GM19239 (cell line): ENCODE data around the gene H2BK1.

Experiments used
- DNase-seq: peaks from one replicate; pipeline ENCODE4 v3.0.0; 2011; ENCODE audit warnings: low spot score; ENCODE audit not compliant: insufficient read length
- FAIRE-seq: peaks from 2 replicates; lab custom pipeline; 2011; peaks lifted over from hg19 to GRCh38; lab: Jason Lieb, UNC

The H2BK1 gene

DNA sequence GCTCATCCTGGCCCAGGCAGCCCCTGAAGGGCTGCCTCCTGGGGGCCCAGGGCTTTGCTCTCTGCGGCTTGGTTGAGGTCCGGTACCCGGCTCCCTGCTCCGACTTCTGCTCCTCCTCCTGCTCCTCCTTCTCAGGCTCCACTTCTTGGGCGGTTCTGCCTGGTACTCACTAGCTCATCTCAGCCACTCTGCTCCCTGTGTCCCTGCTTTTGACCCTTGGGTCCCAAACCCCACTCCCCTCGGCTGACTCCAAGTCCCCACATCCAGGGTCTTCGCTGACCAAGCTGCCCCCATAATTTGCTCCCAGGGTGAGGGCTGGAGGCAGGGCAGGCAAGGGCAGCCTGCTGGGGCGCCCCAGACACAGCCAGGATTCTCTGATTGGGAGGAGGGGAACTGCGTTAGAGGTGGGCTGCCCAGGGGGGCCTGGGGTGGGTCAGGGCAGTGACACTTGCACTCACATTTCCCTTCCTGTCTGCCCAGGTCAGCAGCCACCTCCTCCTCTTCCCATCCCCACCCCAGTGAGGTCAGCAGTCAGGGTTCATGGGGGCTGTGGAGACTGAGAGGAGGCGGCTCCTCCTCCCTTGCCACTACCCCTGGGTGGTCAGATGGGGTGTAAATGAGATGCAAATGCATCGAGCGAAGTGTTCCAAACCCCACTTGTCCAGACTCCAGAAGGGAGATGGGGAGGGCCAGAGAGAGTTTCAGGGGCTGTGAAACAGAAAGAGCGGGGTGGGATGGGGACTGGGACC is 36.0 kb upstream of the H2BK1 start:
- FAIRE-seq: no peak
- no peak for DNase-seq

DNA sequence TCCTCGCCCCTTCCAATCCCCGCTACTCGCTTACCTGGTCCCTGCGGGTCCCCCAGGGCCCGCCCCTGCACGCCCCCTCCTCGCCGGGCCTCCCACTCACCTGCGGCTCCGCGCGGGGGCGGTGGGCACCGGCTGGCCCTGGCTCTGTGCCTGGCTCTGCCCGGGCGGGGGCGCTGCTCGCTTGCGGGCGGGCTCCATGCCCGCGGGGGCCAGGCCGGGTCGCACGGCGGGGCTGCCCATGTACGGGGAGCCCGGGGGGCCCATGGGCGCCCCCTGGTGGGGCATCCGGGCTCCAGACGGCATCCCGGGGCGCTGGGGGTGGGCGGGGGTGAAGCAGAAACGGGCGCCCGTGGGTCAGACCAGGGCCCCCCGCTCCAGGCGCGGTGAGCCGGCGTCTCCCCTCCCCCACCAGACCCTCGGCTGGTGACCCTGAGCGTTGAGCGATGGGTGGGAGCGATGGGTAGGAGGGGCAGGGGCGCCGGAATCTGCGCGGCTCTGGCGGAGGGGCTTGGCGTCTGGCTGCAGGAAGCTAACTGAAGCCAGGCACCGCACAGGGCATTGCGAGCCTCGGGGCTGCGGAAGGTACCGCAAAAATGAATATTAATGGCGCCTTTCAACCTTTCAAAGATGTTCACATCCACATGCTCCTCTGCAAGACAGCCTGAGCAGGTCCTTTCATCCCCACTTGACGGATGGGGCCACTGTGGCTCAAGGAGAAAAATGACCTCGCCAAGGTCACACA is 35.2 kb upstream of the H2BK1 start:
- no peak for DNase-seq
- FAIRE-seq: peak; percentile 28

DNA sequence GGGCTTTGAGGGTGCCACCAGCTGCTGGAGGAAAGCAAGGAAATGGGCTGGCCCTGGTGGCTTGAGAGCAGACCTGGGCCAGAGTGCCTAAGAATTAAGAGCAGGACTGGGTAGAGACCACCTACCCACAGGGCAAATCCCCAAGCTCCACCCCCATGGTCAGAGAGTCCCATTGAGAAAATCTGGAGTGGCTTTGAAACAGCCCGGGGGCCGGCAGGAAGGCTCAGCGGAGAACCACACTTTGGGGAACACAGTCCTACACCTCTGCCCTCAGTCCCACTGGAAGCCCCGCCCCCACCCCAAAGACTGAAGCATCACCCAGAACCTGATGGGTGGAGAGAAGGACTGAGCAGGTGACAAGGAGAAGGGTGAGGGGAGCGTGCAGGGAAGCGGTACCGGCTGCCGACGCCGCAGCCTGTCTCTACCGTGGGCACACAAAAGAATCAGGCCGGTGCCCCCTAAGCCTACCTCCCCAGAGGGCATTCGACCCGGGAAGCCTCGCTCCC is 34.6 kb upstream of the H2BK1 start:
- FAIRE-seq (peak; percentile 48), DNase-seq (no peak)

- FAIRE-seq (peak; percentile 92), DNase-seq (no peak)
Measured at GRCh38 chr7:151244196-151244840, 34.0 kb upstream of the H2BK1 start.

DNA sequence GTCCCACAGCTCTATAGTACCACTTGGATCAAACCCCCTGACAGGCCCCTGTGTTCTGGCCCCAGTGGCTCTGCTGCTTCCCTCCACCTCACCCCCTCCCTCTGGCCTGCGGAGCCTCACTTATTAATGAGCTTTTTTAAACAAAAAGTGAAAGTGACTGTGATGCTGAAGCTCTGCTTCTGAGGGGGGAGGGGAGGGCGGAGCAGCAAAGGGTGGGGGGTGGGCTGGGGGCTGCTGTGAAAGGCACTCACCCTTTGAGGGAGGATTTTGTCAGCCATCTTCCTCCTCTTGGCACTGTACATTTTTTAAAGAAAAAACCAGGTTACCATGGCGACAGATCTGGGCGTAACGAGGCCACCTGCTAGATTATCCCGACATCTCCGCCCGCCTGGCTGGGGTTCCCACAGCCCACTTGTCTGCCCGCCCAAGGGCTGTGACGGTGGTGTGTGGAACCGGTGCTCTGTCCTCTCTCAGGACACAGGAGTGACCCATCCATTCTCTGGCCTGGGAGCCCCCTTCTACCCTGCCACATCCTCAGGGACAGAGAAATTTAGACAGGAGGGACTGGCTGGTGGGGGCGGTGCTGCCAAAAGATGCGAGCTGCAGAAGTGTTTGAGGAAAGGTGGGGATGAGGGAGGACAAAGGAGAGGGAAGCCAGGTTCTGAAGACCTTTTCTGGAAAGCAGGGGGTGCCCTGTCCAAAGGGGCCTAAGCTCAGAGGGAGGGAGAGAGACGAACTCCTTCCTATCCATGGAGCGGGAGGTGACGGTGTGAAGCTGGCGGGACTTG is 33.3 kb upstream of the H2BK1 start:
- FAIRE-seq (peak; percentile 82), DNase-seq (no peak)

DNA sequence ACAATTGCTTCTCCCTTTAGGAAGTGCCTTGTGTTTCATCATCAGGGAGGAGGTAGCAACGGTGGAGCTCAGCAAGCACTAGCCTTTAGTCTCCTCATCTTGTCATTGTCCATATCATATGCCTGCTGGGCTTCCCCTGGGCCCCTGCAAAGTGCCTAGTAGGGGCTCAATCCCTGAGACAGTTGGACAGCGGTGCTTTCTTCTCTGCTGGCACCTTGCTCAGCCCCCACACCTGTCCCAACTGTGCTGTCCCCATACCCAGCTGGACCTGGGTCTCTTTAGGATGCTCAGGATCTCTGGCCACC is 32.7 kb upstream of the H2BK1 start:
- DNase-seq (no peak), FAIRE-seq (no peak)

- FAIRE-seq: no peak
- DNase-seq: no peak
Measured at GRCh38 chr7:151242159-151243044, 32.1 kb upstream of the H2BK1 start.

DNA sequence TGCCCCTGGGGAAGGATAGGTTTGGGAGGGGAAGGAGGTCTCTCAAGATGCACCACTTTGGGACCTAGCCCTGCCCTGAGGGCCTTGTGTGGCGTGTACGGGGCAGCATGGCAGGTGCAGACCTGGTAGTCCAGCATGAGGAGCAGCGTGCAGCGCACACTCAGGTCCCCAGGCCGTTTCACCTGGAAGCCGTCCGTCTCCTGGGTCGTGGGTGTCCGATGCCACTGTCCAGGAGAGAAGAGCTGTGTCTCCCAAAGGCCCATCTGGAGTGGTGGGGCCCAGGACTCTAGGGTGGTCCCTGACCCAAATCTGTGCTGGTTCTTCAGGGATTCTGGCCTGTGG is 31.4 kb upstream of the H2BK1 start:
- FAIRE-seq: no peak
- no peak for DNase-seq

- DNase-seq (no peak), FAIRE-seq (no peak)
Measured at GRCh38 chr7:151240942-151241754, 30.9 kb upstream of the H2BK1 start.

DNA sequence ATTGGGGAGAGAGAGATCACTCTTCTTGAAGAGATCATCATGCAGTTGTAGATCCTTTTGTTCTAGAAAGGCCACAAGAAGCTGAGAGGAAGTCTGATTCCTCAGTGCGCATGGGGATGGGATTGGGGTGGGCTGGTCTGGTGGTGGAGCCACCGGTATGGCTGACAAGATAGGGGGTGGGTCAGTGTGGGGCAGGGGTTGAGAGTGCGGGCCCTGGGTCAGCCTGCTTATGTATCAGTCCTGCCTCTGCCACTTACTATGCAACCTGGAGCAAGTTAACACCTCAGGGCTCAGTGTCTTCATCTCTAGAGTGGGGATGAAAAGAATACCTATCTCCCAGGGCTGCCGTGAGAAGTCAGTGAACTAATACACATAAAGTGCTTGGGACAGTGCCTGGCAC is 30.2 kb upstream of the H2BK1 start:
- FAIRE-seq: no peak
- no peak for DNase-seq

DNA sequence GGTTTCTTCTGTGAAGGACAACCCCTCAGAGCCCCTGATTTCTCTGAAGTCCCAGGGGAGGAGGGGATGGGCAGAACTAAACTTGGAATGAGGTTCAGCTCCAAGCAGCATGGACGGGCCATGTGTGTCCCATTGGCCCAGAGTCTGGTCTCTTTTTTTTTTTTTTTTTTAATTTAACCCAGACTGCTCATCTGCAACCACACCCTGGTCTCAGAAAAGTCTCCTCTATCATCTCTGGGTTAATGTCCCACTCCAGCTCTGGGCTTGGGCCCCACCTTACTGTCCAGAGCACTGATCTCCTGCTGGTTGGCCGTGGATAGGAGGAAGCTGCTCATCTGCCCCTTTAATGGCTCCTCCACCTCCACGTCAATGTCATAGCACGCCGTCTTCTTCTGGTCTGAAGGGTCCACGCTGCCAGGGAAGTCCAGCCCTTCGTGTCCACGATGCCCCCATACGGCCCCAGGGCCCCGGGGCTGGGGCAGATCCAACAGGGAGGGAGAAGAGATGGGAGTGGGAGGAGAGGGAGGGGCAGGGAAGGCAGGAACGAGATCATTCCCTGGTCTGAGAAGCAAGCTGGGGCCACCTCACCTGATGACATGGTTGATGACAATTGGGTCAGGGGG is 29.7 kb upstream of the H2BK1 start:
- DNase-seq (no peak), FAIRE-seq (no peak)

DNA sequence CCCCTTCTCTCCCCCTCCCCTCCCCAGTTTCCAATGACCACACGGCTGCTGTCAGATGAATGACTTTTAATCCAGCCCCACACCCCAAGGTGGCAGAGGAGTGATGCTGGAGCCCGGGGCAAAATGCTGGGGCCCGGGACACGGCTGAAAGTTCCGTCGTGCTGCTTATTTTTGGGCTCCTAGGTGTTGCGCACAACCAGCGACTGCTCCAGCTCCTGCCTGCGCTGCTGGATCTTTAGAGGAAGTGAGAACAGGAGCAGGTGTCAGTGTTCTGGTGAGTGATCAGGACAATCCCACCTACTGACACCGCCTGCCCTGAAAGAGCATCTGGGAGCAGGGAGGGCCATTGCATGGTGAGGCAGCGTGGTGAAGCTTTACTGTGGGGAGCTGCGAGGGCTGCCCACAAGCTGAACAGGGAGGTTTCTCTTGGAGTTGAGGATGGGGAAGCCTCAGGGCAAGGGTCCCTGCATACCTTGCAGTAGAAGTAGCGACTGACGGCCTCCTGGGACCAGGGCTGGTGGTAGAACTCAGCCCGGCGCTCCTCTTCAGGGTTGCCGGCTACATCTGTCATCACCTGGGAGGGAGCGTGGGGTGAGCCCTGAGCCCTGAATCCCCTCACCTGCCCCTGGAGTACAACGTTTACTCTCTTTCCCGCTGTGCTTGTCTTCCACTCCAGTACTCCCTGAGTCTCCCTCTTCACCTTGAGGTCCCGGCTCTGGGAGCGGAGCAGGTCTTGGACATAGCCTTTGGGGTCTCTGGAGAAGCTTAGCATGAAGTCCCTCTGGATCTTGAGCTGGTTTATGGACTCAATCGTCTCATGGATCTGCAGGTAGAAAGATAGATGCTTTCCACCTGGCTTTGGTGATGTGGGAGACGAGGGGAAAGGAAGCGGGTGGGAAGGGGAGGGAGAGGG is 28.9 kb upstream of the H2BK1 start:
- FAIRE-seq (no peak), DNase-seq (no peak)

DNA sequence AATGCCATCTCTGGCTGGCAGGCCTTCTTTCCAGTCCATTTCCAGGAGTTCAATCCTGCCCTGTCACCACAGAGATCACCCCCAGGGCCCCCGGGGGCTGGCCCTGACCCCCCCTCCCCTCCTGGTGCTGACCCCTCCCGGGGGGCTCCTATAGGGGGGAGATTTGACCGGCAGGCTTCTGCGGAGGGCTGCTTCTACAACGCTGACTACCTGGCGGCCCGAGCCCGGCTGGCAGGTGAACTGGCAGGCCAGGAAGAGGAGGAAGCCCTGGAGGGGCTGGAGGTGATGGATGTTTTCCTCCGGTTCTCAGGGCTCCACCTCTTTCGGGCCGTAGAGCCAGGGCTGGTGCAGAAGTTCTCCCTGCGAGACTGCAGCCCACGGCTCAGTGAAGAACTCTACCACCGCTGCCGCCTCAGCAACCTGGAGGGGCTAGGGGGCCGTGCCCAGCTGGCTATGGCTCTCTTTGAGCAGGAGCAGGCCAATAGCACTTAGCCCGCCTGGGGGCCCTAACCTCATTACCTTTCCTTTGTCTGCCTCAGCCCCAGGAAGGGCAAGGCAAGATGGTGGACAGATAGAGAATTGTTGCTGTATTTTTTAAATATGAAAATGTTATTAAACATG is 28.0 kb upstream of the H2BK1 start:
- no peak for FAIRE-seq
- DNase-seq: no peak

DNA sequence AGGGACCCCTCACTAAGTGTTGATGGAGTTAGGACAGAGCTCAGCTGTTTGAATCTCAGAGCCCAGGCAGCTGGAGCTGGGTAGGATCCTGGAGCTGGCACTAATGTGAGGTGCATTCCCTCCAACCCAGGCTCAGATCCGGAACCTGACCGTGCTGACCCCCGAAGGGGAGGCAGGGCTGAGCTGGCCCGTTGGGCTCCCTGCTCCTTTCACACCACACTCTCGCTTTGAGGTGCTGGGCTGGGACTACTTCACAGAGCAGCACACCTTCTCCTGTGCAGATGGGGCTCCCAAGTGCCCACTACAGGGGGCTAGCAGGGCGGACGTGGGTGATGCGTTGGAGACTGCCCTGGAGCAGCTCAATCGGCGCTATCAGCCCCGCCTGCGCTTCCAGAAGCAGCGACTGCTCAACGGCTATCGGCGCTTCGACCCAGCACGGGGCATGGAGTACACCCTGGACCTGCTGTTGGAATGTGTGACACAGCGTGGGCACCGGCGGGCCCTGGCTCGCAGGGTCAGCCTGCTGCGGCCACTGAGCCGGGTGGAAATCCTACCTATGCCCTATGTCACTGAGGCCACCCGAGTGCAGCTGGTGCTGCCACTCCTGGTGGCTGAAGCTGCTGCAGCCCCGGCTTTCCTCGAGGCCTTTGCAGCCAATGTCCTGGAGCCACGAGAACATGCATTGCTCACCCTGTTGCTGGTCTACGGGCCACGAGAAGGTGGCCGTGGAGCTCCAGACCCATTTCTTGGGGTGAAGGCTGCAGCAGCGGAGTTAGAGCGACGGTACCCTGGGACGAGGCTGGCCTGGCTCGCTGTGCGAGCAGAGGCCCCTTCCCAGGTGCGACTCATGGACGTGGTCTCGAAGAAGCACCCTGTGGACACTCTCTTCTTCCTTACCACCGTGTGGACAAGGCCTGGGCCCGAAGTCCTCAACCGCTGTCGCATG is 27.2 kb upstream of the H2BK1 start:
- FAIRE-seq: no peak
- no peak for DNase-seq

- no peak for DNase-seq
- FAIRE-seq: no peak
Measured at GRCh38 chr7:151236406-151236805, 26.1 kb upstream of the H2BK1 start.
